Stomach (tissue), 9 donors: ENCODE results near the gene ADIPOR1. TPM values are rescaled to one million over a fixed set of nuclear protein-coding genes. Genes with fewer than 3 reads are reported as not detected.

Experiments used
- DNase-seq, 2 donors: peaks; one replicate each; pipeline versions ENCODE4 v3.0.0 to v3.0.0-alpha.2; 2013 to 2019
- H3K27ac ChIP-seq, 5 donors: fragments of 200-600 bp in 4 of 5; sonication (generic) in 4 of 5; one replicate each; pipeline ENCODE4 v1.5.1; 2013 to 2019; ENCODE audit warnings: mild to moderate bottlenecking in 1 of 5, moderate library complexity in 1 of 5
- H3K27me3 ChIP-seq, 3 donors: fragments of 200-600 bp; sonication (generic); one replicate each; pipeline ENCODE4 v1.5.1; 2017 to 2019; ENCODE audit warnings: mixed run types in 1 of 3
- H3K36me3 ChIP-seq, 4 donors: fragments of 200-600 bp; sonication (generic); 1 replicate in 3 of 4; 2 replicates in 1 of 4; pipeline ENCODE4 v1.5.1; 2016 to 2019
- H3K4me1 ChIP-seq, 4 donors: fragments of 200-600 bp; sonication (generic); one replicate each; pipeline ENCODE4 v1.5.1; 2016 to 2019
- H3K4me3 ChIP-seq, 4 donors: fragments of 200-600 bp; sonication (generic) in 3 of 4; one replicate each; pipeline ENCODE4 v1.5.1; 2016 to 2019; ENCODE audit warnings: mild to moderate bottlenecking in 1 of 4
- H3K9me3 ChIP-seq, 4 donors: fragments of 200-600 bp; sonication (generic); one replicate each; pipeline ENCODE4 v1.5.1; 2016 to 2019
- CTCF ChIP-seq, 7 experiments: fragments of 450-650 bp in 4 of 7; fragments of 200-600 bp in 3 of 7; sonication (generic) in 3 of 7; IDR thresholded peaks; one replicate each; pipeline ENCODE4 v1.5.1; 2016 to 2019; ENCODE audit warnings: antibody characterized with exemption in 7 of 7, control low read depth in 2 of 7, mild to moderate bottlenecking in 1 of 7
- EP300 ChIP-seq: sonication (generic); formaldehyde crosslinking; IDR thresholded peaks from one replicate; pipeline ENCODE4 v1.6.1; 2017; ENCODE audit warnings: antibody characterized with exemption
- POLR2A ChIP-seq, 4 donors: fragments of 450-650 bp; IDR thresholded peaks; one replicate each; pipeline ENCODE4 v1.6.1; 2016; ENCODE audit warnings: antibody characterized with exemption in 4 of 4, control low read depth in 2 of 4, mild to moderate bottlenecking in 1 of 4, moderate library complexity in 1 of 4
- POLR2AphosphoS5 ChIP-seq, 3 donors: sonication (generic); formaldehyde crosslinking; IDR thresholded peaks; one replicate each; pipeline ENCODE4 v1.6.1; 2016; ENCODE audit warnings: antibody characterized with exemption in 3 of 3
- WGBS, 5 donors: extraction: QIAGEN DNeasy Blood & Tissue Kit in 3 of 5; methylation state at CpG; one replicate each; pipeline versions ENCODE4 v1.1.5 to v1.1.7; 2013 to 2018; 5-methylcytosine and 5-hydroxymethylcytosine counted together
- intact Hi-C: fragments of 100-400 bp; cut with DNase I; formaldehyde crosslinking; loops from one replicate; pipeline ENCODE4 v1.15.1; 2023; ENCODE audit warnings: low total_unique reads
- polyA plus RNA-seq, 3 donors: library from polyadenylated mRNA; stranded (reverse); fragments of 200-250 nt; gene quantifications; one replicate each; pipeline ENCODE4 v1.2.3, GENCODE V29; 2013
- total RNA-seq, 5 donors: library from RNA; depleted of rRNA; stranded (reverse); fragments of >200 nt; gene quantifications; one replicate each; pipeline versions ENCODE4 v1.1.0 to v1.2.3, GENCODE V29; 2014 to 2016
- donor health status: healthy with polysubstance abuse.
- donor health status: Bipolar disorder and iron deficiency.
- donor health status: healthy.

Gene ADIPOR1
- total and polyA plus RNA-seq, 8 donors: 46.1 to 112 (median 65.9) TPM

- Histone ChIP-seq H3K36me3 (no peaks in the 10 kb centered on the region), H3K4me1 (peaks cover 0 to 7% (median 4%) of the 10 kb centered on the region in 4 donors), H3K4me3 (no peak overlapping the region), H3K27ac (no peak overlapping the region), H3K9me3 (no peaks in the 10 kb centered on the region), H3K27me3 (peaks cover 0 to 27% (median 3%) of the 10 kb centered on the region in 3 donors)
- no peak for DNase-seq
- intact Hi-C loops: no loop called here
- TF ChIP-seq POLR2AphosphoS5 (IDR thresholded peaks at IDR 0.05) (no peak), EP300 (no peak), CTCF (IDR thresholded peaks at IDR 0.05) (no peak)
- 37 to 48% (median 44%) methylated on average over 3 of the region's 3 CpGs for WGBS, 5 donors
These were observed 36.6 kb upstream of the ADIPOR1 start for GRCh38 chr1:202994756-202995155.

- H3K4me1 ChIP-seq: no peaks in the 10 kb centered on the region
- H3K4me3 ChIP-seq: no peak overlapping the region
- no peak overlapping the region for H3K27ac ChIP-seq
- peaks cover 0 to 20% (median 3%) of the 10 kb centered on the region in 3 donors for H3K27me3 ChIP-seq
- H3K9me3 ChIP-seq: no peaks in the 10 kb centered on the region
- intact Hi-C loops: no loop called here
- DNase-seq: no peak
- no peaks in the 10 kb centered on the region for H3K36me3 ChIP-seq
- no peak for TF ChIP-seq CTCF (IDR thresholded peaks at IDR 0.05)
- TF ChIP-seq EP300: no peak
- TF ChIP-seq POLR2A (IDR thresholded peaks at IDR 0.05): no peak
These were observed 33.0 kb upstream of the ADIPOR1 start for GRCh38 chr1:202991112-202991511.

- Histone ChIP-seq H3K27ac (no peak overlapping the region), H3K4me3 (no peak overlapping the region), H3K27me3 (peaks cover 0 to 18% (median 0%) of the 10 kb centered on the region in 3 donors), H3K9me3 (no peaks in the 10 kb centered on the region), H3K4me1 (no peaks in the 10 kb centered on the region), H3K36me3 (no peaks in the 10 kb centered on the region)
- 81 to 93% (median 92%) methylated on average over 2 of the region's 2 CpGs for WGBS, 5 donors
- DNase-seq: no peak
- intact Hi-C loops: no loop called here
- no peak for TF ChIP-seq EP300
- no peak for TF ChIP-seq POLR2AphosphoS5 (IDR thresholded peaks at IDR 0.05)
- no peak for TF ChIP-seq POLR2A (IDR thresholded peaks at IDR 0.05)
- no peak for TF ChIP-seq CTCF (IDR thresholded peaks at IDR 0.05)
These were observed 31.8 kb upstream of the ADIPOR1 start for GRCh38 chr1:202989879-202990278.

- Histone ChIP-seq H3K9me3 (no peaks in the 10 kb centered on the region), H3K27me3 (peaks cover 0 to 5% (median 0%) of the 10 kb centered on the region in 3 donors), H3K4me3 (no peak overlapping the region), H3K27ac (no peak overlapping the region), H3K4me1 (no peaks in the 10 kb centered on the region), H3K36me3 (no peaks in the 10 kb centered on the region)
- whole genome bisulfite sequencing, 5 donors: 70 to 80% (median 76%) methylated on average over 5 of the region's 5 CpGs
- no peak for TF ChIP-seq EP300
- no peak for TF ChIP-seq POLR2A (IDR thresholded peaks at IDR 0.05)
- TF ChIP-seq CTCF (IDR thresholded peaks at IDR 0.05): no peak
- TF ChIP-seq POLR2AphosphoS5 (IDR thresholded peaks at IDR 0.05): no peak
- no peak for DNase-seq
- intact Hi-C loops: no loop called here
These were observed 29.9 kb upstream of the ADIPOR1 start for GRCh38 chr1:202987922-202988583.
